ENCODE measurements around the gene QSOX1.
"Not testable (repeated sequence)": the region's sequence is repeated elsewhere in the genome, so short reads cannot be mapped to it uniquely, and the experiment has no call there.

GRCh38 chr1:180202588-180202987, 47.9 kb downstream of the QSOX1 start:
- not testable (repeated sequence) for TF ChIP-seq CTCF (conservative IDR thresholded peaks at IDR 0.05; ENCODE audit: low read depth, low read length); EZH2 (IDR thresholded peaks at IDR 0.05; ENCODE audit: low read length, unreplicated experiment)

All from PC-3 (cell line).